ENCODE measurements around the gene E2F6. TPM values are rescaled to one million over a fixed set of nuclear protein-coding genes. Genes with fewer than 3 reads are reported as not detected.

Gene E2F6, protein sequence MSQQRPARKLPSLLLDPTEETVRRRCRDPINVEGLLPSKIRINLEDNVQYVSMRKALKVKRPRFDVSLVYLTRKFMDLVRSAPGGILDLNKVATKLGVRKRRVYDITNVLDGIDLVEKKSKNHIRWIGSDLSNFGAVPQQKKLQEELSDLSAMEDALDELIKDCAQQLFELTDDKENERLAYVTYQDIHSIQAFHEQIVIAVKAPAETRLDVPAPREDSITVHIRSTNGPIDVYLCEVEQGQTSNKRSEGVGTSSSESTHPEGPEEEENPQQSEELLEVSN
- total RNA-seq, result 18.7 TPM
- long read RNA-seq, transcript E2F6-212 (6 exons, 3,191 nt), result minor isoform, 6 of 17 reads
- long read RNA-seq, transcript E2F6-202 (7 exons, 3,218 nt), result major isoform, 9 of 17 reads
- long read RNA-seq, partial matches to known transcripts, result 0 of 17 reads
- long read RNA-seq, other reads (novel, unspliced or antisense), result 0 of 17 reads

- intact Hi-C loops (cut with DNase I), result no loop called here
- DNase-seq (ENCODE audit: low spot score), result peak; percentile 96
These were observed at the start of gene E2F6 for GRCh38 chr2:11465485-11466306. E2F6 (minus strand) TSS chr2:11466161; CDS start chr2:11465879, 282 bp downstream.

DNA sequence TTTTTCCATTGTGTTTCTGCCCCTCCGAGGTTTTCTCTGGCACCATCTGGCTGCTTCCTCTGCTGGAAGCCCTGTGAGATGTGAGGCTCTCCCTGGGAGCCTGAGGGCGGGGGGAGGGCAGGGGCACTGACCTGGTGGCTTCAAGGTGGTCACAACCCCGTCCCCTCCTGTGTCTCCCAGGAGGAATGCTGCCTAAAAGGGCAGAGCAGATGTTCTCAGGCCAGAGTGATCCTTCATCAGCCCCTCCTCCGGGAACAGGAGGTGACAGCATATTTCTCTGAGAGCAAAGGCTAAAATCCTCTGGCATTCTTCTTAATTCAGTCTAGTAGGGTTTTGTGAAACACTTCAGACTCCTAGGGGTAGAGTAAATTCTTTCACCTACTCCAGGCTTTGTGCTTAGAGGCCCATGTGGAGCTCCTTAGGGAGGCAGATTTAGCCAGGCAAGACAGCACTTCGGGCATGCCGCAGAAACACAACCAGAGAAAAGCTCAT lies 49.6 kb upstream of the E2F6 start:
- intact Hi-C loops (cut with DNase I), result no loop called here
- DNase-seq (ENCODE audit: low spot score), result no peak

GRCh38 chr2:11514904-11515303 lies 48.9 kb upstream of the E2F6 start:
- no peak for DNase-seq (ENCODE audit: low spot score)
- intact Hi-C loops (cut with DNase I), result no loop called here

DNA sequence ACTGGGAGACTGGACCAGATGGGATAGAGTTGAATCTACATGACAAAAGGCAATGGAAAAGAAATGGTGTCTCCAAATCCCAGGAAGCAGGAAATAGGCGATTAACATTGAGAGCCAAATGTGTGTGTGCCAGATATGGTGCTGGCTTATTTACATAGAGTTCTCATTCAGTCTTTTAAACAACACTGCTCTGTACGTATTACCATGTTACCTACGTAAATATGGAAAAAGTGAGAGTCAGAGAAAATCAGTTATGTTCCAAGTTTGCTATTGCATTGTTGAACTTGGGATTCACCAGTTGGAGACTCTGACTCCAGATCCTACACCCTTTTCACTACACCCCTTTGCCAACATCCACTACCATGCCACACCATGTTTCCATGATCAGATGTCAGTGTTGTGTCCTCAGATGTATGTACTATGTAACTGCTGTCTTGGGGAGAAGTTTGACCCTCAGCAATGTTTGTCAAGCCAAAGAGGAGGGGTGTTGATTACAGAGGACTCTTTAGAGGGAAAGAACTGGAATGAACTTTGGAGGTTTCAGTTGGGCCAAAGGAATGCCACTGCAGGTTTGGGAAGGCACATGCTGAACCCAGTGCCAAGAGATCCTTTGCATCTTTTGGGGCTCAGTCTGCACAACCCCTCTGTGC lies 48.2 kb upstream of the E2F6 start:
- DNase-seq (ENCODE audit: low spot score), result no peak
- intact Hi-C loops (cut with DNase I), result no loop called here

DNA sequence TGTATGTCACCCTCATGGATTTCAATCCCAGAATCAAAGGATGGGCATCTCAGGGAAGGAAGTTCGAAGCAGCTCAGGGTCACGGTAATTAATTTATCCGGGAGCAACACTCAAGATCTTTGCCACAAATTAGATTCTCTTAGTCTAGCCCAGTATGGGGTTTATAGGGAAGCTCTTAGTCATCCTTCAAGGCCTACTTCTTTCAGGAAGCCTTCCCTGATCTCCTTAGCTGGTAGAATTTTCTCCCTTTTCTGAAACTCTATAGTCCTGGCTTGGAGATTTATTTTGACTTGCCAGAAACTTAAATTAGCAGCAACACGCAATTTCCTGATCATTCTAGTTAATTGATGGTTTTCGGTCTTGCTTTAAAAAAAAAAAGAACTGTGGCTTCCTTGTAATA lies 47.4 kb upstream of the E2F6 start:
- intact Hi-C loops (cut with DNase I), result no loop called here
- DNase-seq (ENCODE audit: low spot score), result no peak

DNA sequence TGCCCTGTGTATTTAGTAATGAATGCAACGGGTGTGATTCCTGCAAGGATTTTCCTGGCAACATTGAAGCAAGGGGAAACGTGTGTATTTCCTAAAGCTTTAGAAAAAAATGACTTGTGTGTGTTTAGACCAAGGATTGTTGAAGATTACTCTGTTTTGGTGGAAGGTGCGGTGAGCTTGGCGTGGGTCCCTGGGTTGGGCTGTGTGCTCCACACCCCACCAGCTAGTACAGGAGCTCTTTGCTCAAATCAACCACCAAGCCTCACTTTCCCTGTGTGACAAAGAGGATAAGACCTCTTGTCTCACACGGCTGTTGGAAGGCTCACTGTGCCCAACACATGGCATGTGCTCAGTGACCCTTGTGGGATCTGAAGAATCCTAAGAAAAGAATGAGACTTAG lies 46.5 kb upstream of the E2F6 start:
- intact Hi-C loops (cut with DNase I), result no loop called here

DNA sequence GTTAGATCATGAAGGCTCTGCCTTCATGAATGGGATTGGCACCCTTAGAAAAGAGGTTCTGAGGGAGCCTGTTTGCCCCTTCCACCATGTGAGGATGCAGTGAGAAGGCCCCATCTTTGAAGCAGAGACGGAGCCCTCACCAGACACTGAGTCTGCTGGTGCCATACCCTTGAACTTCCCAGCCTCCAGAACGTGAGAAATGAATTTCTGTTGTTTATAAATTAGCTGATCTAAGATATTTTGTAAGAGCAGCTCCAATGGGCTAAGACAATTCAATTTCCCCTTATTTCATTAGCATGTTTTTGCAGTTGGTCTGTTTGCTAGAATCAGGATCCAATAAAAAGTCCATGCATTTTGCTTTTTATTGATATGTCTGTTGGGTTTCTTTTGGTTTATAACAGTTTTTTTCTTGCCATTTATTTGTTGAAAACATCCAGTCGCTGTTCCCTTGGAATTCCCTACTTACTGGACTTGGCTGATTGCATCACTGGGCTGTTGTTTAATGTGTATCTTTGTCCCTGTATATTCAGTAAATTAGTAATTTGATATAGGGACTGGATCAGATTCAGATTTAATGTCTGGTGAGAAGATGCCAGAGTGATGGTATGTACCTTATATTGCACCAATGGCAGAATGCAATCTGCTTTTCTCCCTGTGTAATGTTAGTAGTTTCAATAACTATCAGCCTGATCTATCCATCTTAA lies 43.8 kb upstream of the E2F6 start:
- intact Hi-C loops (cut with DNase I), result no loop called here
- no peak for DNase-seq (ENCODE audit: low spot score)

More for the DNA sequence above, 46.5 kb upstream of the E2F6 start:
- DNase-seq (ENCODE audit: low spot score), result no peak

DNA sequence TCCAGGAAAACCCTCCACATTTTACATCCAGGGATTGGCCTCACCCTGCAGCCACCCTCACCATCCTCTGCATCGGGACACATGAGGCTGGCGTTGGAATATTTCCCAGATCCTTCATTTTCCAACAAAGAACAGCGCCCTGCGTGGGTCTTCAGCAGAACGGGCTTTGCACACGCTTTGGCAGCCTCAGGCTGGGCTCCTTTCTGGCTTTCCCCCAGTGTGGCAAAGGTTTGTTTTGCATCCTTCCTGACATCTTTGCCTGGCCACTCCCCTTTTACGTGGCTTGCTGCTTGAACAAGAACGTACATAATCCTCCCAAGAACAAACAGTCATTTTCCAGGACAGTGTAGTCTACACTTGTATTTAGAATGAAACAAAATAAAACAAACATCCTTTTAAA lies 42.3 kb upstream of the E2F6 start:
- DNase-seq (ENCODE audit: low spot score), result no peak
- intact Hi-C loops (cut with DNase I), result no loop called here

DNA sequence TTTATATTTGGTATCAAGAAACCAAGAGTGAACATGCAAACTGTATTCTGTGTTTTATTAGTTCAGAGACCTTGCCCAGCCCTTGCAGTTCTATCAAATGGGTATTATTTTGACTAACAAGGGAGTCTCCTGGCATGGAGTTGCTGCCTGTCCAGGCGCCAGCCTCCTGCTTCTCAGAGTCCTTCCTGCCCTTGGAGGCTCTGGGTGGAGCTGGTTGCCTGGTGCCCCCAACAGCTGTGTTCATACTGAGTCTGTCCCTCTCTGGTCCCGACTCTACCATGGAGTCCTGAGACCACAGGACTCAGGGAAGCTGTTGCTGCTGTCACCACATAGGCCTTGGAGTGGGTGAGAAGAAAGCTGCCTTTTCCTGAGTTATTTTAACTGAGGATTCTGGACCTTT lies 41.6 kb upstream of the E2F6 start:
- no peak for DNase-seq (ENCODE audit: low spot score)
- intact Hi-C loops (cut with DNase I), result no loop called here

DNA sequence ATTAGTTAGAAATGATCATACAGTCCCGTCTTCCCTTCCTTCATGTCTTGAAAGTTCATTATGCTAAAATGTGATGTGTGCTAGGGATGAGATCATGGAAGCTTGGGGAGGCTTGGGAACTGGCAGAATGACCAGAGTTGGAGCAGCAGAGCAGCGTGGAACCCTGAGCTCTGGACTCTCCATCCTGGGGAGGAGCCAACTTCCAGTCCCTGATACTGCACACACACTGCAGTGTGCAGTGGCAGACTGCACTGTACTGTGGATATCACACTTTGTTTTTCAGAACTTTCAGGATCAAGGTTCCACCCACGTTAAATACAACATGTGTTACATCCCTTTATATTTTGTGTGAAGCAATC lies 40.6 kb upstream of the E2F6 start:
- no peak for DNase-seq (ENCODE audit: low spot score)
- intact Hi-C loops (cut with DNase I), result no loop called here

DNA sequence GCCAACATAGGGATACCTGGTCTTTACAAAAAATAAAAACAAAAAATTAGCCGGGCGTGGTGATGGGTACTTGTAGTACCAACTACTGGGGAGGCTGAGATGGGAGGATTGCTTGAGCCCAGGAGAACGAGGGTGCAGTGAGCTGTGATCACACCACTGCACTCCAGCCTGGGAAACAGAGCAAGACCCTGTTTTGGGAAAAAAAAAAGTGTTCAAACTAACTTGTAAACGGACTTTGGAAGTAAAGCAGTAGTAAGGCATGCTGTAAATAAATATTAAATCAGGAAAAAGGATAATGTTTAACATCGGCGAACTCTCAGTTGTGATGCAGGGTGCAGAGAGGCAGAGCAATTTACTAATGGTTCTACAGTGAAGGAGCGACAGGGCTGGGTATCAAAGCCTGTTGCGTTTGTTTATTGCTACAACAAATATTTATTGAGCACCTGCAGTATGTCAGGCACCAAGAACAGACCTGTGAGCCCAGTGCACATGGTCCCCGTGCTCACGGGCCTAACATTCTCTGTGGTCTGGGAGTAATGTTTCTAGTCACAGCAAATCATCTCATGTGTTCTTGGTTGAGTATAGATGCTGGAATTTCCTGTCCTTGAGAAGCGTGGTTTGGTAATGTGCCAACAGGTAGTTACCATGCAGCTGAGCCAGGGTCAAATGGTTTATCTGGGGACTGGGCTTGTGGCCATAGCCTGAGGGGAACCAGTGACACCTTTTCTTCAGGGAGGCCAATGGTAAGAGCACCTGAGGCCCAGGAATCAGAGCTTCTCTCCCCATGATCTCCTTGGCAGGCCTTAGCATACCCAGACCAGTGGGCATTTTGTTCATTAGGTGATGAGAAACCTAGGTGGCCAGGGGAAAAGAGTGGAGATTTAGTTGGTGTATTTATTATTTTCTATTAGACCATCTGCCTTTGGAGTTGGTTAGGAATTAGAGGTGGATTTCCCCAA lies 40.0 kb upstream of the E2F6 start:
- intact Hi-C loops (cut with DNase I), result no loop called here

GRCh38 chr2:11503354-11503927 lies 37.5 kb upstream of the E2F6 start:
- intact Hi-C loops (cut with DNase I), result no loop called here
- DNase-seq (ENCODE audit: low spot score), result no peak

More for the DNA sequence above, 40.0 kb upstream of the E2F6 start:
- DNase-seq (ENCODE audit: low spot score), result no peak

GRCh38 chr2:11502740-11503292 lies 36.9 kb upstream of the E2F6 start:
- intact Hi-C loops (cut with DNase I), result no loop called here
- no peak for DNase-seq (ENCODE audit: low spot score)

- no peak for DNase-seq (ENCODE audit: low spot score)
- intact Hi-C loops (cut with DNase I), result no loop called here
These were observed 34.8 kb upstream of the E2F6 start for GRCh38 chr2:11500702-11501303.

DNA sequence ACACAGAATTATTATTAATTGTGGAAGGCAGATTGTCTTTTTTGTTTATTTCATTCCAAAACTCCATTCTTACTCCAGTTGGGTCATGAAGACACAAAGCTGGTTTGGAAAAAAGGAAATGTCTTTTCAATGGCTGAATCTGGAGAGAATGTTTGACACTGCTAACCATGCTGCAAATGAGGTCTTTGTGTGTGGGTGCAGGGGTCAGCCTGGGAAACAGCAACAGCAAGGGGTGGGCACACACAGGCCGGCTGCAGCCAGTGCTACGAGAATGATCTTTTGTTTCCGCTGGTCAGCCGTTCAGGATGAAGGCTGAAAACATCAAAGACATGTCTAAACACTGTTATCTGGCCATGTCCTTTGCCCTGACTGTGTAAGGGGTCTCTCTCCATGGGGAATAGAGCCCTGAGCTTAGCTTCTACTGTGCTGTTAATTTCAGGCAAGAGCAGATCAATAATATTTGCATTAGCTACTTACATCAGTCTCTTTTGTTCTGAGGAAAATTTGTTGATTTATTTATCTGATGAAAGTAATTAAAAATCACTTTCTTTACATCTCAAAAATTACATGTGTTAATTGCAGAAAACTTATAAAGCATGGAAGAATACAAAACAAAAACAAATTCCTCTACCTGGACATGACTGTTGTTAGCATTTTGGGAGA lies 33.3 kb upstream of the E2F6 start:
- DNase-seq (ENCODE audit: low spot score), result no peak
- intact Hi-C loops (cut with DNase I), result no loop called here

- peak; percentile 94 for DNase-seq (ENCODE audit: low spot score)
- intact Hi-C loops (cut with DNase I), result no loop called here
These were observed 32.6 kb upstream of the E2F6 start for GRCh38 chr2:11498543-11499034.

Measured in cardiac septum (tissue), 1 donor.